ENCODE results near the gene RHBDF2.

Gene RHBDF2

DNA sequence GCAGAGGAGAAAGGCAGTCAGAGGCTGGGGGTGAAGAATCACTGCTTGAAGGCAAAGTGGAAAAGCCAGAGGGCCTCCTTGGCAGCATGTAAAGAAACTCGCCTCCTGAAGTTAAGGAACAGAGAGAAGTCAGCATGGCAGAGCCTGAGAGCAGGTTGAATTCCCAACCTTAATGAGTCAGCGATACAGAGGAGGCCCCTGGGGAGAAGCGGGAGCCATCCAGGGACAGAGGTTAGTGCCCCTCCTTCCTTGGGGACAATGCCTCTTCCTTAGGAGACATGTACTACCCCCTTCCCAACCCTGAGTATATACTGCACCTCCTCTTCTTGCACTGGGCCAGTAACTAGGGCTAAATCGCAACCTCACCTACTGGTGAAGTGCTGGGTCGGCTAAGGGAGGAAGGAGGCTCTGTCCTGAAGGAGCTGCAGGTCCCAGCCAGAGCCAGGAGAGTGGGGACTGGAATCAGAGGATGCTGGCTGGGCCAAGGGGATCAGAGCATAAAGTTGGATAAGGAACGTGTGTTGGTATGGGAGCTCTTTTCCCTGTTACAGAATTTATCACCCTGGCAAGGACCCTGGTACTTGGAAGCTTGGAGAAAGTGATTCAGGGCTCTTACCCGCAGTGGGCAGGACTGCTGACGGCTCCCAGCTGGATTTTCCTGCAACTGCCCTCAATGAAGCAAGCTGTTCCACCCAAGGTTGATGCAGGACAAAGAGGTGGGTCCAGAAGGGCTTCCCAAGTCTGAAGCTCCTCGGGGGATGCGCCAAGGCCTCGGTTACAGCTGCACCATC lies 39.3 kb downstream of the RHBDF2 start:
- no peak for DNase-seq (ENCODE audit: low read depth)

DNA sequence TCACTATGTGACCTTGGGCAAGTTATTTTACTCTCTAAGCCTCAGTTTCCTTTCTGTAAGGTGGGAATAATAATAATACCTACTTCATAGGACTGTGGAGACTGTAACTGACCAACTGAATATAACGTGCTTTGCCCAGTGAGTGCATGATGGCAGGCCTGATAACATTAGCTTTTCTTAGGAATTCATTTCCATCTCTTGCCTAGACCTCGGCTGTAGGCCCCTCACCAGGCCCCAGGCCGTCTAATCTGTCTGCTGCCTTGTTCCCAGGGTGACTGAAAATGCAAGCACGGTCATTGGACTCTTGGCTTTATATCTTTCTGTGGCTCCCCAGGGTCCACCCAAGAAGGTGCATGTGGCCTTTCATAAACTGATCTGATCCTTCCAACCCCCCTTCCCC lies 41.5 kb downstream of the RHBDF2 start:
- no peak for DNase-seq (ENCODE audit: low read depth)

DNA sequence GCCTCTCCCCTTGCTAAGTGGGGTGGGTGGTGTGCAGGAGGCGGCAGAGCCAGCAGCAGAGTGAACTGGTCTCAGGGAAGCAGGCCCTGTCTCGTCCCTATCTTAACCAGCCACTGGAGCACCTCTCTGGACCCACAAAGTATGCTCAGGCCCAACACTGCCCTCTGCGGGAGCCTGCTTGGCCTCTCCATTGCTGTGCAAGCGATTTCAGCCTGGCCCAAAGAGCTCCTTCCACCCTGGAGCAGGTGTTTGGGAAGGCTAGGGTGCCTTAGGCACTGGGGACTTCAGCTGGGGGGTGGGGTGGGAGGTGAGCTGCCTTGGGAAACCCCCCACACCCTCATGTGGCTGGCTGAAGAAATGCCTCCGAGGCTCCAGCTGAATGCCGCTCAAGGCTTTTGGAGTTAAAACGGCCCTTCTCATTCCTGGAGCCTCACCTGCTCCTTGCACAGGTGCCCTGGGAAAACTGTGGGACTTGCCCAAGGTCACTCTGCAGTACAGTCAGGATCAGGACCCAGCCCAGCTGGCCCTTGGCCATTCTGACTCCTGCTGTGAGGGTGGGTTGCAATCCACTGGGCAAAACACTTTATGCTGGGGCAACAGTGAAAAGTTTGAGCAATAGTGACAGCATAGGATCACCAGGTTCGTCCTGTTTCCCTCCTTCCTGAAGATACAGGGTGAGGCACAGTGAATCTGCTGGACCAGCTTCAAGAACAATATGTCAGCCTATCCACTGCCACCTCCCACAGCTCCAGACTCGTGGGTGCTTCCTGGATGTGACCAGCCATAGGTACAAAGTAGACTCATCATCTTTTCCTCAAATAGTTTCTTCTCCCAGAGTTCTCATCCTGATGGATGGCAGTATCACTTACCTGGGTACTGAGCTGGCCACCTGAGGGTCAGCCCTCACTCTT lies 42.4 kb downstream of the RHBDF2 start:
- DNase-seq (ENCODE audit: low read depth) = no peak

DNA sequence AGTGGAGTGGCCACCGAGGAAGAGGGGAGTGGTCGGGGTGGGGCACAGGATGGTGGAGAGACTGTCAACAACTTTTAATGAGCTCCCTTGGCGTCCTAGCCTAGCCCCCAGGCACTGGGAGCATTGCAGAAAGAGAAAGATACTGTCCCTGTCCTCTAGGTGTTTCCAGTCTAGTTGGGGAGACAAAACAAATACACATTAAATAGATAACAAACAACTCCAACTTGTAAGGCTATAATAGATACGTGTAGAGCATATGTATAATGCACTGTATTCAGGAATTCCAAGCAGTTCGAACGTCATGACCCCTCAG lies 47.8 kb downstream of the RHBDF2 start:
- no peak for DNase-seq (ENCODE audit: low read depth)

DNA sequence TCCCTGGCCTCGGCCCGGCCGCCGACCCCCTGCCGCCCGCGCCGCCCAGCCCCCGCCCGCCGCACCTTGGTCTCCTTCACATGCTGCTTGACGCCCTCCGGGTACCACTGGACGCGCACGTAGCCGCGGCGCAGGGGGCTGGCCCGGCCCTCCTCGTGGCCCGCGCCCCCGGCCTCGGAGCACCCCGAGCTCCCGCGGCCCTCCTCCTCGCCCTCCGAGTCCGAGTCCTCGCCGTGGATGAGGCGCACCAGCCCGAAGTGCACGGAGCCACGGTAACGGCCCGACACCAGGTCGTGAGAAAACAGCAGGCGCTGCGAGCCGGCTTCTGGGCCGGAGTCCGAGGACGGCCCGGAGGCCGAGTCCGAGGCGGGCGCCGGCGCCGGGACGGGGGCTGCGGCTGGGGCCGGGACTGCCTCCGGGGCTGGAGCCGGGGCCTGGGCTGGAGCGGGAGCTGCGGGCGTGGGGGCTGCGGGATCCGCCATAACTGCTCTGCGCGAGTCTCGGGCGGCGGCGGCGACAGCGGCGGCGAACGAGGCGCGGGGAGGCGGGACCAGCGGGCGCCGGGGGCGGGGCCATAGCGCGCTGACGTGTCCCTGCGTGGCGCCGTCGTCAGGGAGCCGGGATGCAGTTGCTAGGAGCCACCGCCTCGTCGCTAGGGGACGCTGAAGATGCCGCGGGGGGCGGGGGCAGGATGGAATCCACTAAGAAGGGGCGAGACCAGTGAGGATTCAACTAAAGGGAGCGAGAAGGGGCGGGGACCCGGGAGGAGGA lies 48.4 kb downstream of the RHBDF2 start, which contains the start of gene UBE2O:
Gene UBE2O, minus strand, starts transcription at position 493 of the 771 bp plus-strand sequence. Its CDS starts 11 bp downstream, at position 482.
- peak; percentile 27 for DNase-seq (ENCODE audit: low read depth)

DNA sequence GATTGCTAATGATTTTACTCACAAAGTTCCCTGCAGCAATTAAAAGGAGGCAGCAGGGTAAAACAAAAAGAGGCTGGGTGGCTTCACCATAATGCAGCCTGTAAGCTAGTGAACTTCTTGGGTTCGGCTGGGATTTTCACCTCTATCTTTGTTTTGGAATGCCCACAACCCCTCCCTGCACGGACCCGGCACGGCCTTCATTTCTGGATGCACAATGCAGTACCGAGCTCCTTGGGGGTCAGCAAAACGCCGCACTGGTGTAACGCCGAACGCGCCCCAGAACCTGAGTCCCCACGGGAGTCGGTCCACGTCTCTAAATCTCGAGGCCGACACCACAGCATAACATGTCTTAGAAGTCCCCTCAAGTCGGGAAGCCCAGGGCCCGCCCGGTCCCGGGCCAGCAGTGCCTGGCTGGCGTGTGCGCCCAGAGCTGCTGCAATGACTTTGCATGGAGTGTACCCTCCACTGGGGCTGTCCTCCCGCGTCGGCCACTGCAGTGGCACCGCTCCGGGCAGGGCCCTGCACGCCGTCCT lies 49.0 kb downstream of the RHBDF2 start:
- DNase-seq (ENCODE audit: low read depth) = no peak

DNA sequence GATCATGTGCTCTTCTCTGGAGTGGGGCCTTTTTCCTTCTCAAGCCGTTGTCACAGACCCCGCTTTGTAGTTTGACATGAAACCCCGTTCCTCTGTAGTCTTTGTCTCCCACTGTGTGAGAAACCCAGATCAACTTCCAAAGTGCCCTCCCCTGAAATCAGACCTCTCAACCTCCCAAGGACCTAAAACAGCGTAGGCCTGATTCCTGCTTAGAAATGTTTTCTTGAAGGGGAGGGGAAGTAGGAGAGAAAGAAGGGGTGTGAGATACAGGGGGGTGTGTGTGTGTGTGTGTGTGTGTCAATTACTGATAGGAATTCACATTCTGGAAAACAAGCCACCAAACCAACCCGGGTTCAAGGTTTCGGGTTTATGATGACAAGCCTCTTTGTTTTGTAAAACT lies 49.7 kb downstream of the RHBDF2 start:
- DNase-seq (ENCODE audit: low read depth) = no peak

DNA sequence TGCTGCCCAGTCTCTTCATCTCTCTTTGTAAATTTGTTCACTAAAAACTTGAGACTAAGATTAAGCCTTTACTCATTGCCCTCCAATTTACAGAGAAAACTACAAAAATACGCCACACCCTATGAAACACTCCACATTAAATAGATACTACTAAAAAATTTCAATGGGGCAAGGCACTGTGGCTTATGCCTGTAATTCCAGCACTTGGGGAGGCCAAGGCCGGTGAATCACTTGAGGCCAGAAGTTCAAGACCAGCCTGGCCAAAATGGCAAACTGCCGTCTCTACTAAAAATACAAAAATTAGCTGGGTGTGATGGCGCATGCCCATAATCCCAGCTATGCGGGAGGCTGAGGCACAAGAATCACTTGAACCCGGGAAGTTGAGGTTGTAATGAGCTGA lies 52.1 kb downstream of the RHBDF2 start:
- no peak for DNase-seq (ENCODE audit: low read depth)

DNA sequence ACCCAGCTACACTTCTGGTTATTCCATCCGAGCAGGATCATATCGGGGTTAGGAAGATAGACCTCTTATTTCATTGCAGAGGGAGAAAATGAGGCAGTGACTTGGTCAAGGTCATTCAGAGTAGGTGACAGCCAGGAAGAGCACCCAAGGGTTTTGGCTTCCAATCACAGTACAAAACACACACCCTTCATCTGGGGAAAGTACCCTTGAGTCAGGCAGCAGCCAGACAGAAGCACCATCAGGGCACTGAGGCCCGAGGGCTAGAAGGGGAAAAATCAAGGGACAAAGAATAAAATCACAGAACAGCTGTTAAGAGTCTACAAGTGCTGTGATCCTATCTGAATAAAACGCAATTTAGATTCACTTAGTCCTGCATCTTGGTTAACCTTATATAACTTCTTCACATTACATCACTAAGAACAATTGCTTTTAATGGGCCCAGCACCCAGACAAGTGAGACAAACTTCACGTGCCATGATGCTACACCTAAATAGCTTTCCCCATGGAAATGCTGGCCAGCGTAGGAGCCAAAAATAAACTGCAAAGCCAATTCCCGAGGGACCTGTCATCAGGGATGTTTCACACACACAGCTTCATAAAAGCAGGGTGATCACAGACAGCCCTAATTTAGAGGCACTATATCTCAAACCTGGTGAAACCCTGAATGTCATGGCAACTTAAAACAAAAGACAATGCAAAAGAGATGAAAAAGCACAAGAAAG lies 53.1 kb downstream of the RHBDF2 start:
- DNase-seq (ENCODE audit: low read depth) = no peak

DNA sequence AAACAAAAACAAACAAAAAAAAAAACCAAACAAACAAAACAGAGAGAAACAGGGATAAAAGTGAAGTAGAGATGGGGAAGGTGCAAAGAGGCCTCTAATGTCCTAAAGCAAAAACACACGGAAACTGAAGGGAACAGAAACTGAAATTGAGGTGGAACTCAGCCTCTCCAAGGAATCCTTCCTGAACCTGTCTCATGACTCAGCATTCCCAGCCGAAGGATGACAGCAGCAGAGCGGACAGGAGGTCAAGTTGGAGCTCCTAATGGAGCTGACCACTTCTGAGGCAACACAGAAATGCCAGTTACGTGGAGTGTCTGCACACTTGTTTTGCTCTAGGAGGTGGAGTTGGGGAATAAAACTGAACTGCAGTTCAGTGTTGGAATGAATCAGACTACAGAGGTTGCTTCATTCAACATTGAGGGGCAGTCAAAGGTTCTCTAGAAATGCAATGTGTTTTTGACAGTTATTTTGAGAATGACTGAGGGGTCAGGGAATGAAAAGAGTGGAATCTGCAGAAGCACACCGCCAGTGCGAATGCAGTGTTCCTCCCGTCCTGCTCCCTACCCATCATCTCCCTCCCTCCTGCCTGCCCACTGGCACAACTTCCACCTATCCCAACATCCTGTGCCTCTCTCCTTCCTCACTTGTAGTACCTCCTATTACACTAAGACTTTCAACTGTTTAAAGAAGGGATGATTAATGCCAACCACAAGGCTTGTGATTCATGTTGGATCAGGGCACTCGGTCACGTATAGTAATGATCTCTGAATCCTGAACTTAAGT lies 54.6 kb downstream of the RHBDF2 start:
- peak; percentile 24 for DNase-seq (ENCODE audit: low read depth)

DNA sequence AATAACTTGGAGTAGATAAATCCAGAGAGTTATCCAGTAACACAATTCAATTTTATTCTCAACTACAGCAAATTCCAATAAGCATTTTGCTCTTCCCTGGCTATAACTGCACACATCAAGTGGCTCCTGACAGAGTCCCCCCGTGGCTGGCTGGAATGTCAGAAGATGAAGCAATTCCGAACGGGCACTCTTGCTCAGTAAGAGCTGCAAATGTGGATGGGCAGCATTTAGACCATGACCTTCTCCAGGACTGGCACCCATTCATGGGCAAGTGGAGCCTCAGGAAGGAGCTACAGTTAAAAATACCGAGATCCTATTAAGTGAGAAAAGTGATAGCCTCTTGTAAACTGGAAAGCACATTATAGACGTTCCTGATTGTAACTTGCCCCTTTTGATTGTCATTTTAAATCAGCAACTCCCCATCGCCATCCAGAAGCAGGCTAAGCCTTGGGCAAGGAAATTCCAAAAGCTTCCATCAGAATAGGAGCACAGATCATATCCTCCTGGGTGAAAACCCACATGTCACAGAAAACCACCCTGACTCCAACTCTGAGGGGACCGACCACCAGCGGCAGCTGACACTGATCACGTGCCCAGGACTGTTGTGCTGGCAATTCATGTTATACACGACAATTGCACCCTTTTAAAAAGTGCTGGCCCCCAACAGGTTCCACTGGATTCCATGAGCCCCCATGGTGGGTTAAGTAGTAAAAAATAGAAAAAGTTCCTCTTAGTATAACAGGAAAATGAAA lies 55.4 kb downstream of the RHBDF2 start:
- no peak for DNase-seq (ENCODE audit: low read depth)

DNA sequence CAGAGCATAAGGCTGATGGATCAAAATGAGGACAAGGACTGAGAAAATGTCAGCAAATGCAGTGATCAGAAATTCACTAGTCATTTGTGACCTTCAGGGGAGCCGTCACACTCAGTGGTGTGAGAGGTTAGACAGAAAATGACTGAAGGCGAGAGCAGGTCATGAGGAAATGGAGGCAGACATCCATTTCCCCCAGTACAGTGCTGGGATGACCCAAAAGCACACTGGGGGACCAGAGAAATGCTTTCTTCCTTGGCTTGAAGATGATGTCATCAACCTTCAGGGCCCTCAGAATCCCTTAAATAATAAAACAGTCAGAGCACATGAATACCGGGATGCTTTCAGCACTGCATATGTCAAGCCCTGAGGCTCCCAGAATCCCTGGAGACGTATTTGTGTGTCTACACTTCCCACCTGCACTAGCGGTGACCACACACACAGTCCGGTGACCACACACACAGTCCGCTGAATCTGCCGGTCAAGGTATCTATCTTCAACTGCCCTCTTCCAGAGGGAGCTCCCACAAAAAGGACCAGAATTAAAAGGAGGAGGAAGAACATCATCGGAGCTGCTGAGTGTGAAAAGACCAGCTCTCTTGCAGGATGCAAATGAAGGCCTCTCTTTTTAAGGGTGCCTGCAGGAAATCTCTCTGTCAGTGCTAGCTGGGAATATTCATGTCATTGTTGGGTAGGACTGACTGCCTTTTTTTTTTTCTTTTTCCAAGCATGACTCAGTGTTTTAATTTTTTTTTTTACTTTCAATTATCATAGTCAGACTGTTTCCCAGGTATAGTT lies 56.5 kb downstream of the RHBDF2 start:
- no peak for DNase-seq (ENCODE audit: low read depth)

DNA sequence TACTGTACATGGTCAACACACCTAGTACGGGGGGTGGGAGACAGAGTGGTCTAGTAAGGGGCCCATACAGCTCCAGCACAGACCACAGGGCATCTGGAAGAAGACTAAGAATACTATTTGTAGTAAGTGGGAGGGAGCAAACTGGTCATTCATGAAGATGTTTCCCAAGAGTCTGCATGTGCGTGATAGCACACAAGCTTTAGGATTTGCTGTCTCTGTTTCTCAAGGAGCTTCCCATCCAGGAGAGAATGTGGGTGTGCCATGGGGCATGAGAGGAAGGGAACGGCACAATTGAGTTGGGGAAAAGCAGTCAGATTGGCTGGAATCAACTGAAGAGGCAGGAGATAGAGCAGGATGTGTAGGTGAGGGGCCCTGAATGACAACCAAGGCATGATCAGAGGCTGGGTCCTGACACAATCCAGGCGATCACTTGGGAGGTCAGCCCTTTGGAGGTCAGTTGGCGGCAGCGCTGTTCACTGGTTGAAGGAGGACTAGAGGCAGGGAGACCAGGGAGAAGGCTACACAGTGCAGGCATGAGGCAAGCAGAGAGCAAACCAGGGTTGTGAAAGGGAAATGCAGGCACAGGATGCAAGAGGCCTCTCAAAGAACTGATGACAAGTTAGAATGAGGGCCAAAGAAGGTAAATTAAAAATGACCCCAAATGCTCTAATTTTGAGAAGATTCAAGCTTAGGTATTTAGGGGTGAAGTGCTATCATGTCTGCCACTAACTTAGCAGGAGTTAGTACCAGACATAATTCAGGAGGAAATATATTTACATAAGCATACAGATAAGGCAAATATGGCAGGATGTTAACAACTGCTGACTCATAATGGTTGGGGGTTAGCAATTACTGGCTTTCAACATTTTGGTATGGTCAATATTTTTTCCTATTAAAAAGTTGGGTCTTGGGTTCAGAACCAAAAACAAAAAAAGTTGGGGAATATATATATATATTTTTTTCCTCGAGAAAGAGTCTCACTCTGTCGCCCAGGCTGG lies 58.6 kb downstream of the RHBDF2 start:
- no peak for DNase-seq (ENCODE audit: low read depth)

DNA sequence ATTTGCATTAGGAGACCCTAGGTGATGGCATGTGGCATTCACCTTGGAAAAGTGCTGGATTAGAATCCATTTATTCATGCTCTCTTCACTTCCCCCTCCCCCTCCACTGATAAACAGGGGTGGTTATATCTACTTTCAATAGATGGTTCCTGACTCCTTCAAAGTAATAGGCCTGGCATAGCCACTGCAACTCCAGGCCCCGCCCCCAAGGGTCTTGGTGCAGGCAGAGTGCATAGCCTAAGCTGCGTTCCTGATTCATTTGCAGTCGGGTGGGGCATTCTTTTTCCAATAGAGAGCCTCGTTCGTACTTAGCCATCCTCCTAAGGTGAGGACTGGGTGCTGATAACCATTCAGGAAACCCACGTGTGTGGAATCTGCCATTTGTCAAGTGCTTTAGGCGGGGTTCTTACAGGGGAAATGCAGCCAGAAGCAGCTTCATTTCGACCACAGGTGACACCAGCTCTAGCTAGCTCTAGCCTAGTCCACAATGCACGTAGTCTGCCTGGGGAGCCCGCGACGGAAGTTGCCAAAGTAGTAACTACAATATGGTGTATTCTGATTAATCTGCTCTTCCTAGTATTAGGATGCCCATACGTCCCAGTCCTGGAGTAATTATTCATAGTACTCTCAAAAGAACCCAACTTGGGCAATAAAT lies 59.4 kb downstream of the RHBDF2 start:
- no peak for DNase-seq (ENCODE audit: low read depth)

DNA sequence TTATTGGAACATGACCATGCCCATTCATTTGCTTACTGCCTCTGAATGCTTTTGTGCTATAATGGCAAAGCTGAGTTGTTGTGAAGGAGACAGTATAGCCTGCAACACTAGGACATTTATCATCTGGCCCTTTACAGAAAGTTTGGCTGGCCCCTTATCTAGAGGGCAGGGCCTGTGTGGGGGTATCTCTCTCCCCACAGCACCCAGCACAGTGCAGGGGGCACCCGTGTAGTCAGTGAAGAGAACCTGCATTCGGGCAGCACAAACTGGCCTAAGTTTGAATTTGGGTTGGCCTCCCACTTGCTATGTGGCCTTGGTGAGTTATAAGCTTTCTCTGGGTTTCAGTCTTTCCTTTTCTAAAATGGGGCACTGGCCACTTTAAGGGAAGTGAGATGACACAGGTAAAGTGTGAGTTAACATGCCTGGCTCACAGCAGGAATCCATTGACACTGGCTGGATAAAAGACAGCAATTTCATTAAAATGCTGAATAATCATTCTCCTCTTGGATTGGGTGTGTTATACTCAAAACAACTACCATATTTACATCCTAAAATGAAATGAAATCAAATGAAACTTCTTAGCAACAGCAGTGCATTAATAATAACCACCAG lies 60.4 kb downstream of the RHBDF2 start:
- DNase-seq (ENCODE audit: low read depth) = no peak

DNA sequence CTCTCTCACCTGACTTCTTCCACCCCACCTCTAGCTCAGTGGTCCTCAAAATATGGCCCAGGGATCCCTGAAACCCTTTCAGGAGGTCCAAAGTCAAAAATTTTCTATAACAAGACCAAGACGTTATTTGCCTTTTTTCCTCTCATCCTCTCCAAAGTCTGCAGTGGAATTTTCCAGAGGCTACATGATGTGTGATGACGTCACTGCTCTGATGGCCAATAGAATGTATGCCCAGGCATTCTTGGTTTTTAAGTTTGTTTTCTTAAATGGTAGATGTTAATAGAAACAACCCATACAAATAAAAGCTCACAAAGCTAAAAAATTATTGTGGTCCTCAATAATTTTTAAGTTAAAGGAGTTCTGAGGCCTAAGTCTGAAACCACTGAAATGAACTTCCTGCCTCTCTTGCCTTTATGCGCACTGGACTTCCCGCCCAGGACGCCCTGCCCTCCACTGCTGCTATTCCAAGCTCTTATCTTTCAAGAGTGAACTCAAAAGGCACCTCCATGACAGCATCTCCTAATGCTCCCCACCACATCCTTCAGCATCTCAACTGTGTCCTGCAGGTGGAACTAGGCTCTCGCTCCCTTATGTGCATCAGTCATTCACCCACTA lies 61.8 kb downstream of the RHBDF2 start:
- no peak for DNase-seq (ENCODE audit: low read depth)

All from HS-27A (cell line).